Bronchial epithelial cell (primary cell): ENCODE measurements around the gene SPIRE1. TPM values are rescaled to one million over a fixed set of nuclear protein-coding genes. Genes with fewer than 3 reads are reported as not detected.

ENCODE experiments used
- DNase-seq: peaks from one replicate; pipeline ENCODE4 v3.0.0-alpha.2; 2010; ENCODE audit warnings: low read depth
- FAIRE-seq: peaks from 2 replicates; lab custom pipeline; 2011; peaks lifted over from hg19 to GRCh38; lab: Jason Lieb, UNC
- H3K27me3 ChIP-seq: 2 replicates; pipeline ENCODE4 v1.5.1; 2011; ENCODE audit warnings: low read length; ENCODE audit not compliant: control insufficient read depth, insufficient read depth
- H3K36me3 ChIP-seq: 2 replicates; pipeline ENCODE4 v1.5.1; 2011; ENCODE audit warnings: low read length; ENCODE audit not compliant: control insufficient read depth, insufficient read depth
- H3K4me3 ChIP-seq: 2 replicates; pipeline ENCODE4 v1.5.1; 2011; ENCODE audit warnings: mild to moderate bottlenecking, low read depth, low read length, control low read depth
- total RNA-seq: library from RNA; depleted of rRNA; stranded (reverse); fragments of >200 nt; gene quantifications from 2 replicates; pipeline ENCODE4 v1.2.1, GENCODE V29; 2014
- TF ChIP-seq, protein P1 (sequence below): IDR thresholded peaks from 2 replicates; pipeline ENCODE4 v1.5.1; 2011; ENCODE audit warnings: mild to moderate bottlenecking, moderate library complexity, low read length, control low read depth, inconsistent platforms; ENCODE audit not compliant: insufficient read depth, severe bottlenecking

Gene SPIRE1
- total RNA-seq, 1 donor from 2014 or later, result 141 TPM

DNA sequence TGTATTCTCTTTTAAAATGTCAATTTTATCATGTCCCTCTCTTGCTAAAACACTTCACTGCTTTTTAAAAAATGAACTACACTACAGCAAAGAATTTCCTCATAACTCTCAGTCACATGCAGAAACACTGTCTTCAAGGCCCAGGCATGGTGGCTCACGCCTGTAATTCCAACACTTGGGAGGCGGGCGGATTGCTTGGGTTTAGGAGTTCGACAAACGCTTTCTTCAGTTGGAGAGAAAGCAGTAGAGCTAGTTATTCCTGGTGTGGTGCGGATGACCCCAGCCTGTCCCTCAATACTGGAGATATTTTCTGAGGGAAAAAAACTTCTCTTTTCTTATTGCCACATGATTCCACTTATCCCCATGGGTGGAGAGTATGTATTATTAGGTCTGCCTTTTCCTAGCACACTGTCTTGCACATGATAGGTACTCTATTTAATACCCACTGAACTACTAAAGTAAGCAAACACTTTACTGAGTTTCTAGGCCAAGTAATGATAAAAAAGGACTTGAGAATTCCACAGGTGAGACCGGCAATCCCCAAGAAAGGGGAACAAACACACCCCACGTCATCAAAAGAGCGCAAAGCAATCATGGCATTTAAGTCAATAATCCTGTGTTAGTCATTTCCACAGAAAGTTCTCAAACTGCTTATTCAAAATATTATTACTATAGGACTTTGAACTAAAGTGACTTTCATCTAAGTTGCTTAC lies 77.1 kb downstream of the SPIRE1 start:
- FAIRE-seq (no peak), DNase-seq (peak; percentile 17)
- Histone ChIP-seq H3K36me3 (no peaks in the 10 kb centered on the region), H3K27me3 (no peaks in the 10 kb centered on the region), H3K4me3 (no peak overlapping the region)
- TF ChIP-seq, protein P1, sequence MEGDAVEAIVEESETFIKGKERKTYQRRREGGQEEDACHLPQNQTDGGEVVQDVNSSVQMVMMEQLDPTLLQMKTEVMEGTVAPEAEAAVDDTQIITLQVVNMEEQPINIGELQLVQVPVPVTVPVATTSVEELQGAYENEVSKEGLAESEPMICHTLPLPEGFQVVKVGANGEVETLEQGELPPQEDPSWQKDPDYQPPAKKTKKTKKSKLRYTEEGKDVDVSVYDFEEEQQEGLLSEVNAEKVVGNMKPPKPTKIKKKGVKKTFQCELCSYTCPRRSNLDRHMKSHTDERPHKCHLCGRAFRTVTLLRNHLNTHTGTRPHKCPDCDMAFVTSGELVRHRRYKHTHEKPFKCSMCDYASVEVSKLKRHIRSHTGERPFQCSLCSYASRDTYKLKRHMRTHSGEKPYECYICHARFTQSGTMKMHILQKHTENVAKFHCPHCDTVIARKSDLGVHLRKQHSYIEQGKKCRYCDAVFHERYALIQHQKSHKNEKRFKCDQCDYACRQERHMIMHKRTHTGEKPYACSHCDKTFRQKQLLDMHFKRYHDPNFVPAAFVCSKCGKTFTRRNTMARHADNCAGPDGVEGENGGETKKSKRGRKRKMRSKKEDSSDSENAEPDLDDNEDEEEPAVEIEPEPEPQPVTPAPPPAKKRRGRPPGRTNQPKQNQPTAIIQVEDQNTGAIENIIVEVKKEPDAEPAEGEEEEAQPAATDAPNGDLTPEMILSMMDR, result no peak

DNA sequence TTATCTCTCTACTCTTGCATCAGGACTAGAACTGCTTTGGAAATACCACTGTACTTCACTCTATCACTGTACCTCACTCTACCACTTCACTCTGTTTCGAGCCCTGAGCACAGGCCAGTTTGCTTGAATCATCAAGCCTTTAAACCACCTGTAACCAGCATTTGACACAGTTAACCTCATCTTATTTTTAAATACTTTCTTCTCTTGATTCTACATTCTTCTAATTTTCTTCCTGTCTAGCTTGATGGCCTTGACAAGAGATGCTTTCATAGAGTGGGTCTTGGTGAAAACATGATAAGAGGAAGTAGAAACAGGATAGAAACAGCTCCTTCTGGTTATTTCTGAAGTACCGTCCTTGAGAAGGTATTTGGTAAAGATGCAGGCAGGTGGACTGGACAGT lies 78.1 kb downstream of the SPIRE1 start:
- FAIRE-seq, result no peak
- TF ChIP-seq, protein P1, result no peak

GRCh38 chr18:12577848-12578247 lies 80.1 kb downstream of the SPIRE1 start:
- Histone ChIP-seq H3K27me3 (no peaks in the 10 kb centered on the region), H3K4me3 (no peak overlapping the region), H3K36me3 (no peaks in the 10 kb centered on the region)
- TF ChIP-seq, protein P1, result no peak
- no peak for FAIRE-seq
- DNase-seq, result no peak

More for the DNA sequence above, 78.1 kb downstream of the SPIRE1 start:
- DNase-seq, result no peak
- no peak overlapping the region for H3K4me3 ChIP-seq
- H3K36me3 ChIP-seq, result no peaks in the 10 kb centered on the region
- no peaks in the 10 kb centered on the region for H3K27me3 ChIP-seq

GRCh38 chr18:12574494-12575185 lies 83.3 kb downstream of the SPIRE1 start:
- Histone ChIP-seq H3K27me3 (no peaks in the 10 kb centered on the region), H3K4me3 (no peak overlapping the region), H3K36me3 (no peaks in the 10 kb centered on the region)
- FAIRE-seq (no peak), DNase-seq (no peak)
- TF ChIP-seq, protein P1, result no peak

GRCh38 chr18:12571630-12572029 lies 86.3 kb downstream of the SPIRE1 start:
- Histone ChIP-seq H3K4me3 (no peak overlapping the region), H3K36me3 (no peaks in the 10 kb centered on the region), H3K27me3 (no peaks in the 10 kb centered on the region)
- TF ChIP-seq, protein P1, result no peak
- FAIRE-seq (no peak), DNase-seq (no peak)

- DNase-seq (no peak), FAIRE-seq (no peak)
- H3K27me3 ChIP-seq, result no peaks in the 10 kb centered on the region
- H3K36me3 ChIP-seq, result no peaks in the 10 kb centered on the region
- TF ChIP-seq, protein P1, result no peak
- H3K4me3 ChIP-seq, result no peak overlapping the region
These were observed 88.1 kb downstream of the SPIRE1 start for GRCh38 chr18:12569791-12570190.
